PC-3 (cell line): ENCODE measurements around the gene SUGCT. TPM values are rescaled to one million over a fixed set of nuclear protein-coding genes. Genes with fewer than 3 reads are reported as not detected.

Source experiments
- ATAC-seq: fragments of 200-7000 bp; cut with Tn5 transposase; 2 replicates; pipeline ENCODE4 v1.9.1; 2020; ENCODE audit warnings: mild to moderate bottlenecking, moderate library complexity
- BruUV-seq: library from RNA; stranded (reverse); fragments of 400-500 nt; replicated peaks from 2 replicates; lab custom pipeline; 2021; lab: Mats Ljungman, UMichigan
- CTCF ChIA-PET: fragments of 300-600 bp; sonication (Branson Sonifier 250); formaldehyde crosslinking; loops from one replicate; lab custom pipeline; 2022; ENCODE audit warnings: antibody characterized with exemption; lab: Charles Lee
- POLR2A ChIA-PET: fragments of 300-600 bp; sonication (Branson Sonifier 250); formaldehyde crosslinking; loops from one replicate; lab custom pipeline; 2022; ENCODE audit warnings: antibody characterized with exemption; ENCODE audit not compliant: unreplicated experiment; lab: Charles Lee
- DNase-seq: peaks from one replicate; pipeline ENCODE4 v3.0.0-alpha.2; 2015
- H2AFZ ChIP-seq: fragments of 300-600 bp; sonication (generic); 2 replicates; pipeline ENCODE4 v1.6.0; 2016; ENCODE audit warnings: antibody characterized with exemption, low read length
- H3F3A ChIP-seq: fragments of 300-600 bp; sonication (generic); one replicate; pipeline ENCODE4 v1.6.0; 2017; ENCODE audit warnings: antibody characterized with exemption, low read length, control low read depth, mild to moderate bottlenecking; ENCODE audit not compliant: unreplicated experiment
- H3K27ac ChIP-seq: fragments of 300-600 bp; sonication (generic); 2 replicates; pipeline ENCODE4 v1.5.1; 2016; ENCODE audit warnings: mild to moderate bottlenecking, low read length
- H3K27me3 ChIP-seq: fragments of 300-600 bp; sonication (generic); 2 replicates; pipeline ENCODE4 v1.6.1; 2016; ENCODE audit warnings: low read length, mixed read lengths
- H3K36me3 ChIP-seq: fragments of 300-600 bp; sonication (generic); 2 replicates; pipeline ENCODE4 v1.6.1; 2016; ENCODE audit warnings: low read depth, mixed run types, low read length, mixed read lengths
- H3K4me1 ChIP-seq: fragments of 300-600 bp; sonication (generic); 2 replicates; pipeline ENCODE4 v1.5.1; 2016; ENCODE audit warnings: low read length; ENCODE audit not compliant: insufficient read depth
- H3K4me2 ChIP-seq: fragments of 300-600 bp; sonication (generic); 2 replicates; pipeline ENCODE4 v1.6.0; 2016; ENCODE audit warnings: low read length
- H3K4me3 ChIP-seq: fragments of 300-600 bp; sonication (generic); 2 replicates; pipeline ENCODE4 v1.5.1; 2016; ENCODE audit warnings: mild to moderate bottlenecking, low read length, mixed read lengths
- H3K79me2 ChIP-seq: fragments of 300-600 bp; sonication (generic); 2 replicates; pipeline ENCODE4 v1.6.1; 2017; ENCODE audit warnings: low read length, mixed read lengths
- H3K9ac ChIP-seq: fragments of 300-600 bp; sonication (generic); 2 replicates; pipeline ENCODE4 v1.6.0; 2016; ENCODE audit warnings: mild to moderate bottlenecking, low read length
- H3K9me2 ChIP-seq: fragments of 300-600 bp; sonication (generic); replicated peaks from 2 replicates; pipeline ENCODE4 v1.6.1; 2016; ENCODE audit warnings: mixed run types, low read length, mixed read lengths
- H3K9me3 ChIP-seq: fragments of 300-600 bp; sonication (generic); 2 replicates; pipeline ENCODE4 v1.6.1; 2016; ENCODE audit warnings: low read length, mixed read lengths
- H4K20me1 ChIP-seq: fragments of 300-600 bp; sonication (generic); 2 replicates; pipeline ENCODE4 v1.6.1; 2016; ENCODE audit warnings: low read length, mixed read lengths
- CTCF ChIP-seq: fragments of 300-600 bp; sonication (generic); conservative IDR thresholded peaks from 2 replicates; pipeline ENCODE4 v1.5.1; 2017; ENCODE audit warnings: antibody characterized with exemption, low read depth, mild to moderate bottlenecking, low read length
- EZH2 ChIP-seq: fragments of 300-600 bp; sonication (generic); IDR thresholded peaks from one replicate; pipeline ENCODE4 v1.6.1; 2017; ENCODE audit warnings: antibody characterized with exemption, mild to moderate bottlenecking, low read length; ENCODE audit not compliant: unreplicated experiment
- EZH2phosphoT487 ChIP-seq: fragments of 300-600 bp; sonication (generic); IDR thresholded peaks from 2 replicates; pipeline ENCODE4 v1.6.1; 2018; ENCODE audit warnings: mild to moderate bottlenecking, antibody characterized with exemption, low read length, borderline replicate concordance
- intact Hi-C: fragments of 100-400 bp; cut with micrococcal nuclease; formaldehyde crosslinking; loops from 2 replicates; pipeline ENCODE4 v1.9.0; 2023
- total RNA-seq: library from RNA; depleted of rRNA; stranded (reverse); fragments of >200 nt; gene quantifications from 2 replicates; pipeline ENCODE4 v1.2.3, GENCODE V29; 2014

The SUGCT gene
- total RNA-seq, 1 experiment from 2014 or later: 2.9 TPM

- POLR2A ChIA-PET: no interaction called here
- CTCF ChIA-PET: no interaction called here
Observed at GRCh38 chr7:40303996-40304395, 169.2 kb downstream of the SUGCT start.

GRCh38 chr7:40305229-40305628 lies 170.4 kb downstream of the SUGCT start:
- Histone ChIP-seq H3K9ac (no peak overlapping the region), H3K4me1 (peaks cover 11% of the 10 kb centered on the region), H3K9me2 (no peaks in the 10 kb centered on the region), H3K4me2 (no peak overlapping the region), H4K20me1 (no peaks in the 10 kb centered on the region), H3K4me3 (no peak overlapping the region), H3K27me3 (no peaks in the 10 kb centered on the region), H3K36me3 (no peaks in the 10 kb centered on the region), H3F3A (no peaks in the 10 kb centered on the region), H3K9me3 (no peaks in the 10 kb centered on the region), H3K79me2 (no peaks in the 10 kb centered on the region), H2AFZ (no peak overlapping the region), H3K27ac (no peak overlapping the region)
- POLR2A ChIA-PET: no interaction called here
- CTCF ChIA-PET: no interaction called here
- BruUV-seq: no TSS peak
- intact Hi-C loops: loop anchor here (5.0 kb wide), 1 partner anchor 73 kb away; no protein-coding TSS in a partner anchor
- no peak for ATAC-seq
- TF ChIP-seq EZH2phosphoT487 (no peak), EZH2 (no peak), CTCF (no peak)
- DNase-seq: no peak

More at GRCh38 chr7:40303996-40304395, 169.2 kb downstream of the SUGCT start:
- BruUV-seq: no TSS peak
- no peak overlapping the region for H3K4me2 ChIP-seq
- H3K9me2 ChIP-seq: no peaks in the 10 kb centered on the region
- H3K36me3 ChIP-seq: no peaks in the 10 kb centered on the region
- H3K4me1 ChIP-seq: peaks cover 10% of the 10 kb centered on the region
- intact Hi-C loops: no loop called here
- H3K9ac ChIP-seq: no peak overlapping the region
- H3K79me2 ChIP-seq: no peaks in the 10 kb centered on the region
- TF ChIP-seq EZH2phosphoT487: no peak
- TF ChIP-seq CTCF: no peak
- no peak for TF ChIP-seq EZH2
- no peaks in the 10 kb centered on the region for H4K20me1 ChIP-seq
- no peak for DNase-seq
- H2AFZ ChIP-seq: no peak overlapping the region
- no peaks in the 10 kb centered on the region for H3F3A ChIP-seq
- ATAC-seq: no peak
- H3K9me3 ChIP-seq: no peaks in the 10 kb centered on the region
- H3K27me3 ChIP-seq: no peaks in the 10 kb centered on the region
- no peak overlapping the region for H3K27ac ChIP-seq
- H3K4me3 ChIP-seq: no peak overlapping the region

GRCh38 chr7:40306025-40306424 lies 171.2 kb downstream of the SUGCT start:
- Histone ChIP-seq H3F3A (no peaks in the 10 kb centered on the region), H3K36me3 (no peaks in the 10 kb centered on the region), H3K27ac (no peak overlapping the region), H3K27me3 (no peaks in the 10 kb centered on the region), H2AFZ (no peak overlapping the region), H3K4me3 (no peak overlapping the region), H3K9me3 (no peaks in the 10 kb centered on the region), H4K20me1 (no peaks in the 10 kb centered on the region), H3K4me1 (peaks cover 17% of the 10 kb centered on the region), H3K4me2 (no peak overlapping the region), H3K9me2 (no peaks in the 10 kb centered on the region), H3K9ac (no peak overlapping the region), H3K79me2 (no peaks in the 10 kb centered on the region)
- ChIA-PET CTCF (no interaction called here), POLR2A (no interaction called here)
- no TSS peak for BruUV-seq
- intact Hi-C loops: loop anchor here (5.0 kb wide), 1 partner anchor 74 kb away; no protein-coding TSS in a partner anchor
- TF ChIP-seq EZH2phosphoT487: no peak
- no peak for TF ChIP-seq CTCF
- TF ChIP-seq EZH2: no peak
- DNase-seq (no peak), ATAC-seq (no peak)
